Skeletal muscle satellite cell (primary cell): ENCODE data around the gene GRK3.
"Not testable (repeated sequence)": the region's sequence is repeated elsewhere in the genome, so short reads cannot be mapped to it uniquely, and the experiment has no call there.

Experiments used
- H3K27me3 ChIP-seq: 2 replicates; pipeline ENCODE4 v1.7.0; 2013; ENCODE audit warnings: low read length; ENCODE audit not compliant: control insufficient read depth, insufficient read depth
- H3K36me3 ChIP-seq: 2 replicates; pipeline ENCODE4 v1.7.0; 2013; ENCODE audit warnings: mild to moderate bottlenecking, control low read depth, low read length; ENCODE audit not compliant: insufficient read depth
- H3K4me1 ChIP-seq: 2 replicates; pipeline ENCODE4 v1.7.0; 2013; ENCODE audit warnings: low read length; ENCODE audit not compliant: control insufficient read depth, insufficient read depth
- H3K4me2 ChIP-seq: 2 replicates; pipeline ENCODE4 v1.7.0; 2013; ENCODE audit warnings: mild to moderate bottlenecking, low read length
- H3K4me3 ChIP-seq: 2 replicates; pipeline ENCODE4 v1.7.0; 2013; ENCODE audit warnings: low read length
- H3K9ac ChIP-seq: 2 replicates; pipeline ENCODE4 v1.7.0; 2013; ENCODE audit warnings: mild to moderate bottlenecking, low read depth, low read length, moderate library complexity
- H3K9me3 ChIP-seq: replicated peaks from 2 replicates; pipeline ENCODE4 v1.7.0; 2013; ENCODE audit warnings: mild to moderate bottlenecking, control low read depth, low read length

Gene GRK3

GRCh38 chr22:25540166-25540907 is 24.1 kb upstream of the GRK3 start:
- H3K27me3 ChIP-seq: peaks cover 4% of the 10 kb centered on the region
- no peak overlapping the region for H3K4me2 ChIP-seq
- H3K36me3 ChIP-seq: no peaks in the 10 kb centered on the region
- H3K4me1 ChIP-seq: peaks cover 5% of the 10 kb centered on the region
- no peak overlapping the region for H3K9ac ChIP-seq
- H3K4me3 ChIP-seq: no peak overlapping the region
- no peaks in the 10 kb centered on the region for H3K9me3 ChIP-seq

GRCh38 chr22:25540908-25541660 is 23.4 kb upstream of the GRK3 start:
- no peak overlapping the region for H3K4me2 ChIP-seq
- H3K4me1 ChIP-seq: peaks cover 5% of the 10 kb centered on the region
- H3K9me3 ChIP-seq: no peaks in the 10 kb centered on the region
- H3K4me3 ChIP-seq: no peak overlapping the region
- no peak overlapping the region for H3K9ac ChIP-seq
- H3K27me3 ChIP-seq: peaks cover 8% of the 10 kb centered on the region
- H3K36me3 ChIP-seq: no peaks in the 10 kb centered on the region

GRCh38 chr22:25542191-25542590 is 22.3 kb upstream of the GRK3 start:
- Histone ChIP-seq H3K4me2 (no peak overlapping the region), H3K27me3 (peaks cover 8% of the 10 kb centered on the region), H3K4me1 (no peaks in the 10 kb centered on the region), H3K4me3 (no peak overlapping the region), H3K9me3 (no peaks in the 10 kb centered on the region), H3K9ac (no peak overlapping the region), H3K36me3 (no peaks in the 10 kb centered on the region)

GRCh38 chr22:25542720-25543402 is 21.6 kb upstream of the GRK3 start:
- H3K9me3 ChIP-seq: no peaks in the 10 kb centered on the region
- H3K36me3 ChIP-seq: no peaks in the 10 kb centered on the region
- H3K9ac ChIP-seq: no peak overlapping the region
- H3K4me1 ChIP-seq: no peaks in the 10 kb centered on the region
- H3K27me3 ChIP-seq: peaks cover 11% of the 10 kb centered on the region
- no peak overlapping the region for H3K4me3 ChIP-seq
- no peak overlapping the region for H3K4me2 ChIP-seq

- Histone ChIP-seq H3K4me3 (no peak overlapping the region), H3K4me2 (no peak overlapping the region), H3K9me3 (no peaks in the 10 kb centered on the region), H3K9ac (no peak overlapping the region), H3K4me1 (no peaks in the 10 kb centered on the region), H3K36me3 (no peaks in the 10 kb centered on the region), H3K27me3 (peaks cover 15% of the 10 kb centered on the region)
These were observed 19.3 kb upstream of the GRK3 start for GRCh38 chr22:25545146-25545545.

GRCh38 chr22:25545672-25546071 is 18.8 kb upstream of the GRK3 start:
- Histone ChIP-seq H3K36me3 (no peaks in the 10 kb centered on the region), H3K9ac (no peak overlapping the region), H3K9me3 (no peaks in the 10 kb centered on the region), H3K4me2 (no peak overlapping the region), H3K4me1 (no peaks in the 10 kb centered on the region), H3K27me3 (peaks cover 15% of the 10 kb centered on the region), H3K4me3 (no peak overlapping the region)

- Histone ChIP-seq H3K9me3 (no peaks in the 10 kb centered on the region), H3K27me3 (peaks cover 15% of the 10 kb centered on the region), H3K4me2 (no peak overlapping the region), H3K4me3 (no peak overlapping the region), H3K36me3 (no peaks in the 10 kb centered on the region), H3K9ac (no peak overlapping the region), H3K4me1 (no peaks in the 10 kb centered on the region)
These were observed 18.2 kb upstream of the GRK3 start for GRCh38 chr22:25546242-25546641.

GRCh38 chr22:25546751-25547150 is 17.7 kb upstream of the GRK3 start:
- Histone ChIP-seq H3K36me3 (no peaks in the 10 kb centered on the region), H3K4me2 (no peak overlapping the region), H3K9ac (no peak overlapping the region), H3K4me3 (no peak overlapping the region), H3K4me1 (no peaks in the 10 kb centered on the region), H3K9me3 (no peaks in the 10 kb centered on the region), H3K27me3 (peaks cover 15% of the 10 kb centered on the region)

- H3K27me3 ChIP-seq: peaks cover 15% of the 10 kb centered on the region
- no peak overlapping the region for H3K9ac ChIP-seq
- H3K4me3 ChIP-seq: no peak overlapping the region
- H3K9me3 ChIP-seq: no peaks in the 10 kb centered on the region
- H3K36me3 ChIP-seq: no peaks in the 10 kb centered on the region
- H3K4me1 ChIP-seq: no peaks in the 10 kb centered on the region
- H3K4me2 ChIP-seq: no peak overlapping the region
These were observed 15.5 kb upstream of the GRK3 start for GRCh38 chr22:25548866-25549464.

- H3K4me2 ChIP-seq: no peak overlapping the region
- H3K27me3 ChIP-seq: peaks cover 17% of the 10 kb centered on the region
- no peaks in the 10 kb centered on the region for H3K36me3 ChIP-seq
- no peak overlapping the region for H3K4me3 ChIP-seq
- no peak overlapping the region for H3K9ac ChIP-seq
- no peaks in the 10 kb centered on the region for H3K4me1 ChIP-seq
- H3K9me3 ChIP-seq: no peaks in the 10 kb centered on the region
These were observed 13.1 kb upstream of the GRK3 start for GRCh38 chr22:25551396-25551795.

GRCh38 chr22:25552405-25552804 is 12.1 kb upstream of the GRK3 start:
- peaks cover 26% of the 10 kb centered on the region for H3K27me3 ChIP-seq

More at GRCh38 chr22:25552405-25552804, 12.1 kb upstream of the GRK3 start:
- not testable (repeated sequence) for H3K9ac ChIP-seq, H3K4me3 ChIP-seq, H3K4me2 ChIP-seq, H3K4me1 ChIP-seq, H3K36me3 ChIP-seq, H3K9me3 ChIP-seq
